ENCODE measurements around the gene ADARB1.

Gene ADARB1

DNA sequence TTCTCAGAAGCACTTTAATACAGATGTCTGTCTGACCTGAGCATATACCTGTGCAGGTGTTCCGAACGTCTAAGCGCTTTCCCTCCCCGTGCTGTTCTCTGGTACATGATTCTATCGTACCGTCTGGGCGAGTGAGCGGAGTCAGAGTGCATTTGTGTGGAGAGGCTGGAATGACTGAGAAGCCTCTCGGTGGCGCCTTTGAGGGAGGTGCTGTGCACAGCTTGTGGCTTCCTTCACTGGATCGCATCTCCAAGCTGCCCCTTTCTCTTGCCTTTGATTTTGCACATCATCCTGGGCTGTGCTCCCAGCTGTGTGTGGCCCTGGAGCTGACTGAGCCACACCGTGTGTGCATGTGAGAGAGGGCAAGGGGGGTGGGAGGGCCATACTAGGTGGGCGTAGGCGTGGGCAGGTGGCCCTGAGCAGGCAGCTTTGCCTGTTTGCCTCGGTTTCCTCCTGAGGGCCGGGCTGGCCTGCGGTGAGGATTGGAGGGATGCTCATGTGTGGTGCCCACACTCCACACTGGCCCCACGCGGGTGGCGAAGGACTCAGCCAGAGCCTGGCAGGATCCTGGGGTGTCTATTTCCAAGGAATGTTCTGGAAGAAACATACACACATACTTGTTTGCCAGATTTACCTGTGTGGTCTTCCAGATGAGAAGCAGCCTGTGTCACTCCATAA is 105.3 kb downstream of the ADARB1 start:
- DNase-seq: no peak

GRCh38 chr21:45180246-45180599 is 105.8 kb downstream of the ADARB1 start:
- no peak for DNase-seq

DNA sequence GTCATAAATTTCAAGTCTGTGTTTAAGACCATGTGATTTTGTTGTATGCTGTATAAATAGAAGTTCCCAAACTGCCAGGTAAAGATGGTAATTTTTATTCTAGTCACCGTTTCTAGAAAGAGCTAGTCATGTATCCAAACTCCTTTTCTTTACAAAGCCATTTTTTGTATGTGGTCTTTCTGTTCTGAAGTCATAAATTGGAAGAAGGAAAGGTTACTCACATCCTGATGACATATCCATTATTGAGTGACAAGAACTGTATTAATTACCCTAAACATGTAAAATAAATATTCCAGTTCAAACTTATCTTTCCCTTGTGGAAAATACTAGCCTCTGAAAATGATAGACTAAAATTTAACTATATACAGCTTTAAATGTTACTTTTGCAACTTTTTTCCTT is 108.6 kb downstream of the ADARB1 start:
- DNase-seq: no peak

GRCh38 chr21:45183852-45184251 is 109.5 kb downstream of the ADARB1 start:
- DNase-seq: no peak

- DNase-seq: no peak
Measured at GRCh38 chr21:45184869-45185268, 110.5 kb downstream of the ADARB1 start.

- DNase-seq: no peak
Measured at GRCh38 chr21:45186709-45187108, 112.3 kb downstream of the ADARB1 start.

GRCh38 chr21:45187646-45188045 is 113.3 kb downstream of the ADARB1 start:
- DNase-seq: no peak

- no peak for DNase-seq
Measured at GRCh38 chr21:45190013-45190412, 115.6 kb downstream of the ADARB1 start.

DNA sequence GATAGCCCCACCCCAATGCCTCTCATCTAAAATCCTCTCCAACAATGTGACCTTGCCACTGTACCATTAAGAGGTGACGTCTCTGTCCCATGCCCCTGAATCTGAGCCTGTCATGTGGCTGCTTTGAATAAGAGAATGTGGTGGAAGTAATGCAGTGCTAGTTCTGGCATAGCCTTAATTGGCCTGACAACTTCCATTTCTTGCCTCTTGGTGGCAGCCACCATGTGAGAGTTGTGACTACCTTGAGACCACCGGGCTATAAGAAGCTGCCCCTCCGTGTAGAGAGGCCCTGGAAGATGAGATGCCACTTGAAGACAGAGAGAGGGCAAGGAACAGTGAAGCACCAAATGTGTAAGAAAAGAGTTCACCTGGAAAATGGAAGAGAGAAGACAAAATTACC is 118.0 kb downstream of the ADARB1 start:
- DNase-seq: no peak

DNA sequence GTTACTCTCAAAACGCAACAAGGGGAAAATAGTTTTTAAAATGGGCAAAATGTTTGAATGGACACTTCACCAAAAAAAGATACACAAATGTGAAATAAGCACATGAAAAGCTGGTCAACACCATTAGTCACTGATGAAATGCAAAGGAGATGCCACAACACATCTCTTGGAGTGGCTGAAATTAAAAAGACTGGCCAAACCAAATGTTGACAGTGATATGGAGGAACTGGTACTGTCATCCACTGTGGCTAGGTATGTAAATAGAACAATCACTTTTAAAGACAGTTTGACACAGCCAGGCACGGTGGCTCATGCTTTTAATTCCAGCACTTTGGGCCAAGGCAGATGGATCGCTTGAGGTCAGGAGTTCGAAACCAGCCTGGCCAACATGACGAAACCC is 122.2 kb downstream of the ADARB1 start:
- DNase-seq: no peak

- DNase-seq: no peak
Measured at GRCh38 chr21:45199201-45199600, 124.8 kb downstream of the ADARB1 start.

- no peak for DNase-seq
Measured at GRCh38 chr21:45200031-45200430, 125.7 kb downstream of the ADARB1 start.

- no peak for DNase-seq
Measured at GRCh38 chr21:45200581-45201296, 126.4 kb downstream of the ADARB1 start.

DNA sequence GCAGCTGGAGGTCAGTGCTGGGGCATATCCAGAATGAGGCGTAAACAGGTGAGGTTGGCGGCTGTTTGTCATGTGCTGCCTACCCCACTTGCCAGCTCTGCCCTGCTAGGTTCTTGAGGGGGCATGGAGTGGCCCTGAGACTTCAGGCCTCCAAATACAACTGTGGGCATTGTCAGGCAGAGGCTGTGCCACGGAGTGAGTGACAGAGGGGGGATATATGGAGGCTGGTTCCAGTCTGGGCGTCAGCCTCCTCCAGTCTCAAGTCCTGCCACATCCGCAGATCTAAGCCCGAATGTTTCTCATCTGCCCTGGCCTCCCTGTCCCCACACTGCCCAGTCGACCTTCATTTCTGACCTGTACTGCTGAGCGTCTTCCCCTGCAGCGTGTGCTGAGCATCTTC is 128.0 kb downstream of the ADARB1 start:
- DNase-seq: no peak

GRCh38 chr21:45202889-45203288 is 128.5 kb downstream of the ADARB1 start:
- no peak for DNase-seq

- no peak for DNase-seq
Measured at GRCh38 chr21:45203983-45204382, 129.6 kb downstream of the ADARB1 start.

DNA sequence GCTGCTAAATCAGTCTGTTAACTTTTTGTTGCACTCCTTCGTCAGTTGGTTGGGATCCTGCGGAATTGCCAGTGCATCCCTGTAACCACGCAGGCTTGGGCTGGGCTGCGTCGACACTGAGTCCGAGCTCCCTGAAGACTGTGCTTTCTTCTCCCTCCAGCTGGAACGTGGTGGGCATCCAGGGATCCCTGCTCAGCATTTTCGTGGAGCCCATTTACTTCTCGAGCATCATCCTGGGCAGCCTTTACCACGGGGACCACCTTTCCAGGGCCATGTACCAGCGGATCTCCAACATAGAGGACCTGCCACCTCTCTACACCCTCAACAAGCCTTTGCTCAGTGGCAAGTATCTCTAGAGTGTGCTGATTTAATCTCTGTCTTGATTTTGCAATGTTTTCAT is 130.0 kb downstream of the ADARB1 start:
- DNase-seq: no peak

DNA sequence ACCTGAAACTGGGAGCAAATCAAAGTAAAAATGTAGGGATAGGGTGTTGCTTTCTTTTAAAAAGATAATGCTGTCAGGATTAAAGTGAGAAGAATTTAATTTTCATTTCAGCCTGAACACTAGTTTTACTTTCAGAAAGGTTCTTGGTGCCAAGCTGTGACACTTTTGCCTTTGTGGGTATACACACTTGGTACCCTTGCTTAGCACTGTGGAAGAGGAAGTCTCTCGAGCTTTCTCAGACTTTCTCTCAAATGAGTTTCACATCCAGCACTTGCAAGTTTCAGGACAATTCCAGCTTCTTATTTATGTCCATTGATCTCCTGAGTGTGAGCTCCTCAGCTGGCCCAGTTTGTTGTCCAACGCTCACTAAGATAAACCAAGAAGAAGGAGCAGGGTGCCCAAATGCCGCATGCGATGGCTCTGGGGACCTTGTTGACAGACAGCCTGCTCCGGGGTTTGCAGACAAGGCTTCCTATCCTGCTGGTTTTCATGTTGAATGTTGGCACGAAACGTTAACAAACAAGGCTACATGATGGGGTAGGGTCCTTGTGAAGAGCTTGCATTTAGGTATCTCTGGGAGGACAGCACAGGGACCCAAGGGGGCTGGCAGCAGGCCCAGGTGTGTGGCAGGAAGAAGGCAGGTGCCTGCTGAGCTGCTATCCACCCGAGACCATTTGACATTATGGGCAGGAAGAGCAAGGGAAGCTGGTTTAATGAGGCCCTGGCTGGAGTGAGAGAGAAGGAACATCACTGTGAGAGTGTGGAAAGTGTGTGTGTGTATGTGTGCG is 133.7 kb downstream of the ADARB1 start:
- no peak for DNase-seq

DNA sequence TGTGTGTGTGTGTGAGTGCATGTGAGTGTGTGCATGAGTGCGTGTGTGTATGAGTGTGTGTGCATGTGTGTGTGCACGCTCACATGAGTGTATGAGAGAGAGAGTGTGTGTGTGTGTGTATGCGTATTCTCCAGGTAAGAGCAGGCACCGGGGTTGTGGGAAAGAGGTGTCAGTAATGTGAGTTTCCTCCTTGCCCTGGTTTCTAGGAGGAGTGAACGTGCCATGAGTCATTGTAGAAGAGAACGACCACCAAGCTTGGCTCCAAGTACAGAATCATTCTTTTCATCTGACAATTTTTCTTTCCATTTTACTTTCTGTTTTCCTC is 134.2 kb downstream of the ADARB1 start:
- DNase-seq: no peak

GRCh38 chr21:45209046-45209445 is 134.7 kb downstream of the ADARB1 start:
- no peak for DNase-seq

GRCh38 chr21:45209685-45210284 is 135.4 kb downstream of the ADARB1 start:
- no peak for DNase-seq

- no peak for DNase-seq
Measured at GRCh38 chr21:45210461-45210983, 136.1 kb downstream of the ADARB1 start.

DNA sequence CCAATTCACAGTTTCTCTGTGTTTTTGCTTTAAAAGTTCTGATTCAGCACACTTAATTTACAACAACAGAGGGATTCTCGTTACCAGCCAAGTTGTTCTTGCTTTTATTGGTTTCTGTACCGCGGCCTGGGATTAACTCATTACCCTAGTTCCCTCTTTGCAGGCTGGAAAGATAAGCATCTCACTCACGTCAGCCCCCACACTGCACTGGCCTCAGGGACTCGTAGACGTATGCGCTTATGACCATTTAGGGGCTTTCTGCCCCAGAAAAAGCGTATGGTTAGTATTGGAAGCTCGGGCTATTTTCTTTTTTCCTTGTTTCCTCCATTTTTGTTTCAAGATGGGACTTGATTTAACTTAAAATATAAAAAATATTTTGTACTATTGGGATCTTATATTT is 137.3 kb downstream of the ADARB1 start:
- DNase-seq: no peak

GRCh38 chr21:45213392-45213791 is 139.0 kb downstream of the ADARB1 start:
- no peak for DNase-seq

Data from NCI-H526 treated with DMSO at 0.1 percent for 48 hours (cell line).